ENCODE data around the gene GRPEL2. TPM values are rescaled to one million over a fixed set of nuclear protein-coding genes. Genes with fewer than 3 reads are reported as not detected.
"Not testable (repeated sequence)": the region's sequence is repeated elsewhere in the genome, so short reads cannot be mapped to it uniquely, and the experiment has no call there.

GRPEL2 gene
- polyA plus RNA-seq, 10 donors, result 11.4 to 26.9 (median 16.5) TPM

DNA sequence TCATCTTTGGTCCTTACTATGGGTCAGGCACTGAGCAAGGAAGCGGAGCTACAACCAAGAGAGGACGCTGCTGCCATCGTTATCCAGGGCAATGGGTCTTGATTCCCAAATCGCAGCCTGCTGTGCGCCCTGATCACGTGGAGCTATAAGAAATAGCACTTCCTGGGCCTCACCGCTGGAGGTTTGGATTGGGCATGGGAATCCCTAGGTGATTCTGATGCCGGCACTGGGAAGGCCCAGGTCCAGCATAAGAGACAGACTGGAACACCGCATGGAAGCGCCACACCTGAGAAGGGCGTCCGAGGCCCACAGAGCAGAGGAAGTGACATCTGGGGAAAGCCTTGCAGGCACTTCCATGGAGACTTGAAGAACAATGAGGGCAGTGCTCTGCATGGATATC lies 30.8 kb downstream of the GRPEL2 start:
- no peak for DNase-seq

DNA sequence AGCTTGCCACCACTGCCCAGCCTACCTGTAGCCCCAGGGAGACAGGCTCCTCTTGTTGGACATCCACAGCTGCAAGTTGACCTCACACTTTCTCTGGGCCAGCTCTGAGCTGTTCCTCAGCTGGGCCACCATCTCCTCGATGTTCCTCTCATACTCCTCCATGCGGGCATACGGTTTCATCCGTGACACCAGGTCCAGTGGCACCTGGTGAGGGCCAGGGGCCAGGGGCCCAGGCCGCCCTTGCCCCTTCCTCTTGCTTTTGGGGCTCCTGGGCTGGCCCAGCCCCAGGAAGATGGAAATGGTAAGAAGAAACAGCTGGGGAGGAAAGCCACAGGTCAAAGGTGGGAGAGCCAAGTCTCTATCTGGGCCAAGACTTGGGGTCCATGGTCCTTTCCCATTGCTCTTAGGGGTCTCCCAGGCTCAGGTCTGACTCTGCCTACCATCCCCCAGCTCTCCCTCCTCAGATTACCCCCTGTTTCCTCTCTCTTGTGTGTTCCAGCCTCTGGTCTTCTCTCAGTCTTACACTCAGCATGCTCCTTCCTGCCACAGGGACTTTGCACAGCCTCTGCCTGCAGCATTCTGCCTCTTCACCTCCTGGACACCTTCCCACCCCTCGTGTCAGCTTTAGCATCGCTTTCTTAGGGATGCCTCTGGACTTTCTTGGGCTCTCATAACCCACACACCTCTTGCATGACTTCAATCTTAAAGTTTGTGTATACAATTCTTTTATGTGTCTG lies 31.6 kb downstream of the GRPEL2 start:
- DNase-seq, result no peak

DNA sequence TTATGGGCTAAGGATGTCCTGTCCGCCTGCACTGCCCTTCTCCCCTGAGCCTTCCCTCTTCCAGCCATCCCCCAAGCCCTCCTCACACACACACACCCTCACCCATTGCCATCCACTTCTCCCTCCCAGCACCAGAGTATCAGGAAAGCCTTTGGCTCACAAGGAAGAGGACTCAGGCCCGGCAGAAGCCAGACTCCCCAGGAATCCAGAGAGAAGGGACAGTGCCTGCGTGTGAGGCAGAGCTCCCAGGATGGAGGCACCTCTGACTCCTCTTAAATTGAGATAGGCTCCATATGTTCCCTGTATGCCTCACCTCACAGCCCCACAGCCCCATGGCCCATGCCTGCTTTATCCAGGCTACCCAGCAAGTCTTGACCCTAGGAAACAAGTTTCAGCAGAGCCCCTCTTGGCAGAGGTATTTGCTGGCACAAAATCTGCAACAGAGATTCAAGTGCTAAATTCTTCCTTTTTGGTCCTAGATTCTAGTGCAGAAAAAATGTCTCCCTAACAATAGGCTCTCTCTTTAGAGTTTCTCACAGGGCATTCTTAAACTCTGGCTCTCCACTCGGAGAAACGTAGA lies 33.0 kb downstream of the GRPEL2 start:
- no peak for DNase-seq

DNA sequence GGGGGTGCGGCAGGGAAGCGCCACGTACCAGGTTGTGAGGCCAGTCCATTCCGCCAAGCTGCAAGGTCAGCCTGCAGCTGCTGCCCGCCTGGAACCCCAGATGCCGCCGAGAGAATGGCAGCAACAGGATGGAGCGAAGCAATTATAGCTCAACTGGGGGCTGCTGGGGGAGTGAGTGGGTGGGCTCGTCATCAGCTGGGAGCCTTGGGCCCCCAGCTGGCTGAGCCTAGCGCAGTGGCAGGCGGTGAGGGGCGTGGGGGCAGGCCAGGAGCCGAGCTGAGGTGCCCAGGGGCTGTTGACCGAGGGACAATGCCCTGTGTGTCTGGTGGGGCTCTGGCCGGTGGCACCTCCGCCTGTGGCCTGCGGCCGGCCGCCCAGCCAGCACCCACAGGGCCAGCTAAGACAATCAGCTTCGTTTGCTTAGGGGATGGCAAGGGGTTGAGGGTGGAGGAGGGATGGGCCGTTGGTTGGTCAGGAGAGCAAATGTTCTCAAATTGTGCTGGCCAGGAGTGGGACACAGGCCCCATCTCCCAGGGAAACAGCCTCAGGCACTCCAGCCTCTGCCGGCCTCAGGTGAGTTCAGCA lies 34.0 kb downstream of the GRPEL2 start, which contains the start of gene IL17B:
Gene IL17B, minus strand, starts transcription at position 116 of the 585 bp plus-strand sequence. Its CDS starts 67 bp downstream, at position 49.
- no peak for DNase-seq

DNA sequence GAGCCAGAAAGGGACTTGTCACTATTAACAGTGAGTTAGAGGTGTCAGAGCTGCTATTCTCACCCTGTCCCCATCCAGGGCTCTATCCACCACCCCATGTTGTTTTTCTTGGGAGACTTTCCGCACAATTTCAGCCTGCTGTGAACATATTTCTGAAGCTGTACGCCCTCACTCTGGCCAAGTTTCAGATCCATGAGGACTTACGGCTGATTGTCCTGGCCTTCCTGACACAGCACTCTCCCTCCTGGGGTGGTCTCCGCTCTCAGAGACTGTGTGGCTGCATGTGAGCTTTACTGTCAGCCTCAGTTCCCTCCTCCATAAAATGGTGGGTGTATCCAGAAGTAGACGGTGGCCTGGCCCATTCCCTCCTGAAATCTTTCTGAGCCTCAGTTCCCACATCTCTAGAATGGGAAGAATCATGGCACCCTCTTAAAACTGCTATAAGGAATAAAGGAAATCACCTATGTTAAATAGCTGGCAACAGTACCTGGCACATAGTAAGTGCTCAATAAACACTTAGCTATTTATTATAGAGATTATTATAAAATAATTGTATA lies 34.6 kb downstream of the GRPEL2 start:
- DNase-seq, result no peak

DNA sequence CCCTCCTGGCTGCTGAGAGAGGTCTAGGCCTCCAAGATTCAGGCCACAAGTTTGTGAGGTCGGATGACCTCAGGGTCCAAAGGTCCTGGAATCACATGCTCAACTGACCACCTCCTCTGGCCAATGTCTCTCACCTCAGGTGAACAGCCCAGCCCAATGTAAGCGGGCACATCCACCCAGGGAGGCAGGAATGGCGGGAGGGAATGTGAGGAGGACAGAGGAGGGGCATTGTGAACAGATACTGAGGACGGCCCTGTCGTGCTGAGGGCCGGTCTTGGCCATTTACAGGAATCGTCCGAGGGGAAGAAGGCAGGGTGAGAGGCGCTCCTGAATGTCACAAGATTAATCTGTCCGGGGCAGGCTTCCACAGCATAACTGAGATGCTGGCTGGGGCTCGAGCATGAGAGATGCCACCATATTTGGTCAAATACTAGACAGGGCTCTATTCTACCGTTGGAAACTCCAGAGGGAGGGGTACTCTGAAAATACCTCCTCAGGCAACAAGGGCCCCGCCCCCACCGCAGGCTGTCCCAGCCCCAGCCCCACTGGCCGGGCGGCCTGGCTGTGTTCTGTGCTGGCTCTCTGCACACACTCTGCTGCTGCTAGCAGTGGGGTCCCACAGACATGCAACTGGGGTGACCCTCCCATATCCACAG lies 35.3 kb downstream of the GRPEL2 start:
- DNase-seq, result peak in 1 of 3 donors; percentile 31

DNA sequence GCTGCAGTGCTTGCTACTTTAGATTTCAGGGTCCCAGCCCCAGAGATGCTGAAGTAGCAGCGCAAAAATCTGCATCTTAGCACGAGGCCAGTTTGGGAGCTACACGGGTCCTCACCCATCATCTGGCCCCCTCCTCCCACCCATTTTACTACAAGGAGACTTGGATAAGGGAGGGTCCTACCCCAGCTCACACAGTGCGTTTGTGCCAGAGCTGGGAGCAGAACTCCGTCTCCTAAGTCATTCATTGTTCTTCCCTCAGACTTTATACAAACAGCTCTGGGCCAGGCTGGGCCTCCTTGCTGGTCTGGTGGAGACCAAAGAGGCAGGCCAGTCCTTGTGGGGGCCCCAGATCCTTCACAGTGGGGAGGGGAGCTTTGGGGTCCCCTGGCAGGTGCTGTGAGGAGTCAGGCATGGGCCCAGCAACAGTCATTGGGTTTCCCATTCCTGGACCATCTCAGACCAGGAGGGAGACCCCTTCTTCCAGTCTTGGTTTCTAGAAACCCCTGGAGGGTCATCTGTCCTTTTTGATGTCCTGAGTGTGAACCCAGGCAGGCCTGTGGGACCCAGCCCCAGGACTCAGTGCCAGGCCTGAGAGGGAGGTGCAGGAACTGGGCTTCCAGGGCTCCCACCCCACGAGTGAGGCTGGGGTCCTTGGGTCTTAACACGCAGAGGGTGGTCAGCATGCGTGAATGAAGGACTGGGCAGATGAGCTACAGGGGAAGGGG lies 36.1 kb downstream of the GRPEL2 start:
- no peak for DNase-seq

DNA sequence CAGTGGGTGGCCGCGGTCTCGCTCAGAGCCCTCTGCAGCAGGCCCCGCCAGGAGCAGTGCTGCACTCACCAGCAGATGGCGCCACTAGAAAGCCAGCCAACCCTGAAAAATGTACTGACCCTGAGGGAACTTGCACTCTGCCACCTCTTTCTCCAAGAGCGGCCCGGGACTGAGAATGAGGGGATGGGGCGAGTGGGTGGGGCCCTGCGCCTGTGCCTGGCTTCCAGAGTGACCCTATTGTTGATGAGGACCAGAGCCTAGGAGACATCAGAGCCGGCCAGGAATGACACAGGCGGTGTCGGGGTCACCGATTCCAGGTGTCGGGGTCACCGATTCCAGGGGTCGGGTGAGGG lies 36.7 kb downstream of the GRPEL2 start:
- DNase-seq, result peak in 2 of 3 donors; percentile 80 to 87

DNA sequence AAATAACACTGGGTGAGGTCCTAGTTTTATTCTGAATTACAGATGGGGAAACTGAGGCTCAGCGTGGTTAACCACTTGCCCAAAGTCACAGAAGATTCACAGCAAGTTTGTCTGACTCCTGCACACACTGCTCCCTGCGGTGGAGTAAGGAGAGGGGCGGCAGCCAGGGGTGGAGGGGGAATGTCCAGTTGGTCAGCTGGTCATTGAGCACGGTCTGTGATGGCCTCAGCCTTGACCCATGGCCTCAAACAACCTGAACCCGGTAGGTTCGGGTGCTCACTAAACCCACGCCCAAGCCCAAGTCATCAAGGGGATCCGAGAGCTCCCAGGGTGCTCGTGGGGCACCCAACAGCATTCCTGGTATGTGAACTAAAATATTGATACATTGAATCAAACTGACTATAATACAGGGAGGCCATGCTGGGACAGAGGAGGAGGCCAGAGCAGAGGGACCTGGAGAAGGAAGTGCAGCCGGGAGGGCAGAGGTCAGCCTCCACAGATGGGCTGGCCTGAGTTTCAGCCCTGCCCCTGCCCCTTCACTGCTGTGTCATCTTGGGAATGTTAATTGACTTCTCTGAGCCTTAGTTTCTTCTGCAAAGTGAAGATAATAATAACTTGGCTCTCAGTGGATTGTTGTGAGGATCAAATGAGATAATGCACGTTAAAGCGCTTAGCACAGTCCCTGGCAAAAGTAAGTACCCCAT lies 37.4 kb downstream of the GRPEL2 start:
- no peak for DNase-seq

DNA sequence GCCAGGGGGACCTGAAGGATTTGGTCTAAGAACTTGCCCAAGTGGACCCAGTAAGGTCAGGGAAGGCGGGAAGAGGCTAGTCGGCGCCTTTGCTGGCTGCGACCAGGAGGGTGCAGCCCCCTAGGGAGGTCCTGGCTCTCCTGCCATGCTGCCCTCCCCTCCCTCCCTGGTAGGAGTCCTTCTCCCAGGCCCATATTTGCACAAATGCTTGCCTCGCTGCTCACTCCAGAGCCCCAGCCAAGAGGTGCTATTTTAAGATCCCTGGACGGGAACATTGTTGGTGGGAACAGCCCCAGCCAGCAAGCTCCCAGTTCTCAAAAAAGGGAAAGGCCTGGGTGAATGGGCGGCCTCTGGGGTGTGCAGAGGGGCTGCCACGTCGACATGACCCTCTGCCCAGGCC lies 38.1 kb downstream of the GRPEL2 start:
- DNase-seq, result peak in 1 of 3 donors; percentile 64

DNA sequence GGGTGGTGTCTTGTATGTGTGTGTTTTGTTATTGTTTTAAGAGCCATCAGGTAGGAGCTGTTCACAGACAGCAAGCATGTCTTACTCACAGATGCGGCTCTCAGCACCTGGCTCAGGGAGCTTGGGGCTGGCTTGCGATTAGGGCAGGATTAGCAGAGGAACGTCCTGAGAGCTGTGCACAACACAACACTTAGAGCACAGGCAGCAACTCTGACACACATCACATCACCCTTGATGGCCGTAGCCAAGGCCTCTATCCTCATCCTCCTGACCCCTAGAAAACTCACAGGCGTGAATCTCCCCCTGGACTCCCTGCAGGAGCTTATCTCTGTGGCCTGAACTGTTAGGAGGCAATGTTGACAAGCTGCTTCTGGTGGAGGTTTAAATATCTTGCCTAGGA lies 40.9 kb downstream of the GRPEL2 start:
- no peak for DNase-seq

DNA sequence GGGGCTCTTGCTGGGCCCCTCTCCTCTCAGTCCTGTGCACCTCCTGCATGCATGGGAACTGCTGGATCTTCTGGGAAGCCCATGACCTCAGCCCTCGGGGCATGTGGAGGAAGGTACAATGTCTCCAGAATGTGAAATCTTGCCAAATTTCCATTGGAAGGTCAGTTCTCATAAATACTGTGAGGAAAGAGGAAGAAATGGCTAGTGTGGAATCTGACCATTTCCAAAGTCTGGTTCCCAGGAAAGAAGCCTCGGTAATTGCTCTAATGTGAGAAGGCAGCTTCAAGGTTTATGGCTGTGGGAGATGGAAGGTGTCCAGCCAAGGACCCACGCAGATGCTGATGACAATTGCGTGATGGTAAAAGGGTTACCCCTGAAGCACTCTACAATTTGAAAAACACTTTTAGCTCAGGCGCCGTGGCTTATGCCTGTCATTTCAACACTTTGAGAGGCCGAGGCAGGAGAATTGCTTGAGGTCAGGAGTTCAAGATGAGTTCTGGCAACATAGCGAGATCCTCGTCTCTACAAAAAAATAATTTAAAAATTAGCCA lies 41.9 kb downstream of the GRPEL2 start:
- DNase-seq, result no peak

DNA sequence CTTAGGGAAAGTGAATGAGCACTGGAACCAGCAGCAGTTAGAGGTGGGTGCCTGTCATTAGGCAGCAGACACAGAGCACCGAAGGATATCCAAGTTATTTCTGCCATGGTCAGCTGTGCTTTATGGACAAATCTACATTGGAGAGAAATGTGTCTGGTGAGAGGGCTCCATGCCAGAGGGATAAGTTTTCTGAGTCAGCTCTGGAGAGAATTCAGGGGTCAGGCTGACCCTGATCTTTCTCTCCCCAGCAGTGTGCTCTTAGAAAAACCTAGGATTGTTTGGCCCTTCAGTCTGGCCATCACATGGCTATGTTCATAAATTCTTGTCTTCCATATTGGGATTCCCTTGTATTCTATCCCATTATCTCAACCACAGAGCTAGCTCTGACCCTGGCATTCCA lies 42.7 kb downstream of the GRPEL2 start:
- DNase-seq, result no peak

DNA sequence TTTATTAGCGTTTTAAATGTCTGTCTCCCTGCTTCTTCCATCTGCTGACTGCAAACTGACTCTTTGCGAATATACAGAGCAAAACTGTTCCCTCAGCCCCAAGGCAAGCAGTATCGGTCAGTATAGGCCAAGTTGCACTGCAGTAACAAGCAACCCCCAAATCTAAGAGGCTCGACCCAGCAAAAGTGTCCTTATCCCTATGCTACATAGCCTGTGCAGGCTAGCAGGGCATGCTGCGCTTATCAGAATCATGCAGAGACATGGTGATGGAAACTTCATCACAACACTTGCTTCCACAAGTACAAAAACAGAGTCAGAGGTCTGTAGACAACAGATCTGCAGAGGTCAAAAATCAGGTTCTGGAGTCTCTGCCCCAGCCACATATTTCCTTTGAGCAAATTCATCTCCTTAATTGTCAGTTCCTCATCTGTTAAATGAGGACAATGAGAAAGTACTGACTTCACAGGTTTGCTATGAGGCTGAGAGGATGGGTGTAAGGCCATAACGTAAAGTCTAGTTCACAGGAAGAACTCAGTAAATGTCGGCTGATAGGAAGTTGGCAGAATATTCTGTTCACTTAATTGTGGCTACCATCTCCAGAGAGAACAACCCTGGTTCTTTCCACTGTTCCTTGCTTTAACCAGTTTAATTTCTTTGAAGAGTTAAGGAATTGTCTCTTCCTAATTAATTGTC lies 43.3 kb downstream of the GRPEL2 start:
- no peak for DNase-seq

DNA sequence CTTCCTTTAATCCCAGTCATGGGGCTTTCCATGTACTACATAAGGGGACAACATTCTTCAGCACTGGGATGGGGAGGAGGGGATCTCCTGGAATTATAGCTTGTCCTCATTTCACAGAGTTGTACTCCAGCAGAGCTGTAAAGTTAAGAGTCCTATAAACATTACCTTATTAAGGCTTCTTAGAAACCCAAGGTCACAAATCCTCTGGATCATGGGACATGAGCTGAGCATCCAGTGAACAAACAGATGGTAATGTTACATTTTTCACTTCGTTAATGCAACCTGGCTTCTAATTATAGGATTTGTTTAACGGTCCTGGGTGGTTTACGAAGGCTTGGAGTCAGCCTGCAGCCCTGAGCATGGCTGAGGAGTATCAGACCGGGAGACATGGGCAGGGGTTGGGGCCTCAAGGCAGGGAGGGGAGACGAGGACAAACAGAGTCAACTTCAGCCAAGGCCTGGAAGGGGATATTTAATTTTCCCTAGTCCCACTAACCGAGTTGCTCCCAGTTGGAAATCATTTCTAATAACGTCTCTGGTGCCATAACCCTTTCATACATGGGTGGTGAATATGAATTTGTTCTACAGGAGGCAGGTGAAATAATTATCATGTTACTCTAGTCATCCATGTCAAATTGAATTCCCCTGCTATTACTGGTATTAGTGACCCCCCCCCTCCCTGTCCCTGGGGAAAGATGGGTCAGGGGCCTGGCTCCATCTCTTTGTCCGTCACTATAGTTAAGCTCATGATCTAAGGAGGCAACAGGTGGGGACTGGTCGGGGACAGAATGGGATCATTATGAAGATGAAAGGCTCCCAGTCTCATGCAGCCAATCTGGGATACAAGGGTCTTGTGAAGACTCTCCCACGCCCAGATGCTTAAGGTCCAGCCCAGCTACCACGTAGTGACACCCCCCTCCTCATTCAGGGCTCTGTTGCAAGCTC lies 44.5 kb downstream of the GRPEL2 start:
- no peak for DNase-seq

DNA sequence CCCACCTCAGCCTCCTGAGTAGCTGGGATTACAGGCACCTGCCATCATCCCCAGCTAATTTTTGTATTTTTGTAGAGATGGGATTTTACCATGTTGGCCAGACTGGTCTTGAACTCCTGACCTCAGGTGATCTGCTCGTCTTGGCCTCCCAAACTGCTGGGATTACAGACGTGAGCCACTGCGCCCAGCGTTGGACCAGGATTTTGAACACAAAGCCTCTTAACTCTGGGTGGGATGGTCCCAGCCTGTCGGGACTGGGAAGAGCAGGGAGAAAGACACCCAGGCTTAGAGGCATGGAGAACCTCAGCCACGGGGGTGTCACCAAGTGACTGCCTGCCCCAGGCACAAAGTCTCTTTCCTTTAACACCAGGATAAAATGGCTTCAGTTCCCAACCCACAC lies 45.8 kb downstream of the GRPEL2 start:
- DNase-seq, result not testable (repeated sequence)

DNA sequence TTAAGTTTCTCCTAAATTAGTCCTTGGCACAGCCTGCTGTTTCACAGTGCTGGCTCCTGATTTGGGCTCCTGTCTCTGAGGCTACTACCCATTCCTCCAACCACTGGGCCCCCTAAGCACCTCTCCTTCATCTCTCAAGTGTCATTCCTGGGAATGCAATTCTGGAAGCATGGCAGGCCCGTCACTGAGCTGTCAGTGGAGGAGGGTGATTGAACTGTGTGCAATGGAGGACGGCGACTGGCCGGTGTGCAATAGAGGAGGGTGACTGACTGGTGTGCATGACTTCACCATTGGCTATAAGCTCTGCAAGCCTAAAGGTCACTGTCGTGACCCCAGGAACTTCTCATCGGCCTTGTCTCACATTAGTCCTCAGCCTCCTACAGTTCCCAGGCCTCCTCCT lies 46.2 kb downstream of the GRPEL2 start:
- no peak for DNase-seq

DNA sequence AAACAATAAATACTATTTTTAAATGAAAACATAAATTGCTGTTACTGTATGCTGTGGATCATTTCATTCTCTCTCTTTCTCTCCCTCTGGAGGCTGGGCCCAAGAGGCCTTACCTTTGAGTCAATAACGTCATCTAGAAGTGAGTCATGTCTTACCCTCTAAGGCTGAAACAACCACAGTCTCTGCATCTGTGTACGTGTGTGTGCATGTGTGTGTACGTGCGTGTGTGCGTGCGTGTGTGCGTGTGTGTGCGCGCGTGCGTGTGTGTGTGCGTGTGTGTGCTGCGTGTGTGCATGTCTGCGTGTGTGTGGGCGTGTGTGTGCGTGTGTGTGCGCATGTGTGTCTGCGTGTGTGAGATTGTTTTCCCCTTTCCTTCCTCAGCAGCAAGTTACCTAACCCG lies 47.4 kb downstream of the GRPEL2 start:
- no peak for DNase-seq

DNA sequence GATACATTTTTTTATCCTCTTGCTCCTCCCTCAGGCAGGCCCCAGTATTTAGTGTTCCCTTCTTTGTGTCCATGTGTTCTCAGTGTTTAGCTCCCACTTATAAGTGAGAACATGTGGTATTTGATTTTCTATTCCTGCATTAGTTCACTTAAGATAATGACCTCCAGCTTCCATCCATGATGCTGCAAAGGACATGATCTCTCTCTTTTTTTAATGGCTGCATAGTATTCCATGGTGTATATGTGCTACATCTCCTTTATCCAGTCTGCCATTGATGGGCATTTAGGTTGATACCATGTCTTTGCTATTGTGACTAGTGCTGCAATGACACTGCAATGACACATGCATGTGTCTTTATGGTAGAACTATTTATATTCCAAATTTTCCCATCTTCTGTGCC lies 49.7 kb downstream of the GRPEL2 start:
- not testable (repeated sequence) for DNase-seq

Data from muscle of back (tissue), 11 donors.